Measurements from ENCODE around the gene CNIH1. TPM values are rescaled to one million over a fixed set of nuclear protein-coding genes. Genes with fewer than 3 reads are reported as not detected.
"Not testable (repeated sequence)": the region's sequence is repeated elsewhere in the genome, so short reads cannot be mapped to it uniquely, and the experiment has no call there.

Gene CNIH1
- total RNA-seq, 2 donors from 2014 or later: 73.5 to 79.1 TPM

GRCh38 chr14:54450535-54450934, 9.4 kb upstream of the CNIH1 start:
- Mint-ChIP-seq H3K27ac (no peak overlapping the region), H3K9me3 (no peaks in the 10 kb centered on the region), H3K36me3 (no peaks in the 10 kb centered on the region)
- ATAC-seq: peak; percentile 75 to 78
- DNase-seq (ENCODE audit: low spot score in 2 of 2): no peak

- Mint-ChIP-seq H3K27ac (no peak overlapping the region), H3K9me3 (no peaks in the 10 kb centered on the region), H3K36me3 (no peaks in the 10 kb centered on the region)
- DNase-seq (ENCODE audit: low spot score in 2 of 2) (no peak), ATAC-seq (peak; percentile 50 to 64)
Measured at GRCh38 chr14:54447231-54447692, 6.1 kb upstream of the CNIH1 start.

- no peak for DNase-seq (ENCODE audit: low spot score in 2 of 2)
- Mint-ChIP-seq H3K9me3 (no peaks in the 10 kb centered on the region), H3K36me3 (peaks cover 0 to 4% of the 10 kb centered on the region in 2 donors), H3K27ac (no peak overlapping the region)
- no peak for ATAC-seq
Measured at GRCh38 chr14:54446161-54446693, 5.1 kb upstream of the CNIH1 start.

- DNase-seq (ENCODE audit: low spot score in 2 of 2) (no peak), ATAC-seq (no peak)
- no peak overlapping the region for H3K27ac Mint-ChIP-seq
- H3K9me3 Mint-ChIP-seq: no peaks in the 10 kb centered on the region
- peaks cover 10 to 11% of the 10 kb centered on the region in 2 donors for H3K36me3 Mint-ChIP-seq
Measured at GRCh38 chr14:54444681-54445080, 3.5 kb upstream of the CNIH1 start.

GRCh38 chr14:54443981-54444380, 2.8 kb upstream of the CNIH1 start:
- DNase-seq (ENCODE audit: low spot score in 2 of 2) (no peak), ATAC-seq (no peak)
- Mint-ChIP-seq H3K36me3 (peaks cover 10 to 11% of the 10 kb centered on the region in 2 donors), H3K9me3 (no peaks in the 10 kb centered on the region), H3K27ac (no peak overlapping the region)

- DNase-seq (ENCODE audit: low spot score in 2 of 2); ATAC-seq; H3K27ac Mint-ChIP-seq; H3K9me3 Mint-ChIP-seq: not testable (repeated sequence)
- H3K36me3 Mint-ChIP-seq: peaks cover 11 to 17% of the 10 kb centered on the region in 2 donors
Measured at GRCh38 chr14:54442961-54443360, 1.8 kb upstream of the CNIH1 start.

- Mint-ChIP-seq H3K36me3 (peaks cover 23 to 31% of the 10 kb centered on the region in 2 donors), H3K27ac (peak overlapping the region; percentile 92 to 94), H3K9me3 (no peaks in the 10 kb centered on the region)
- ATAC-seq (no peak), DNase-seq (ENCODE audit: low spot score in 2 of 2) (no peak)
Measured at GRCh38 chr14:54440476-54440872, 700 bp downstream of the CNIH1 start.

- H3K36me3 Mint-ChIP-seq: peaks cover 24 to 33% of the 10 kb centered on the region in 2 donors
- ATAC-seq (no peak), DNase-seq (ENCODE audit: low spot score in 2 of 2) (no peak)
- no peaks in the 10 kb centered on the region for H3K9me3 Mint-ChIP-seq
- H3K27ac Mint-ChIP-seq: peak overlapping the region; percentile 92 to 94
Measured at GRCh38 chr14:54440037-54440436, 1.1 kb downstream of the CNIH1 start.

GRCh38 chr14:54438703-54439102, 2.5 kb downstream of the CNIH1 start:
- no peak for ATAC-seq
- Mint-ChIP-seq H3K9me3 (no peaks in the 10 kb centered on the region), H3K27ac (no peak overlapping the region), H3K36me3 (peaks cover 28 to 46% of the 10 kb centered on the region in 2 donors)
- DNase-seq (ENCODE audit: low spot score in 2 of 2): no peak

- H3K9me3 Mint-ChIP-seq; ATAC-seq; H3K27ac Mint-ChIP-seq; DNase-seq (ENCODE audit: low spot score in 2 of 2): not testable (repeated sequence)
- peaks cover 28 to 48% of the 10 kb centered on the region in 2 donors for H3K36me3 Mint-ChIP-seq
Measured at GRCh38 chr14:54437954-54438353, 3.2 kb downstream of the CNIH1 start.

- Mint-ChIP-seq H3K27ac (peak overlapping the region; percentile 86 to 93), H3K36me3 (peaks cover 23 to 55% of the 10 kb centered on the region in 2 donors), H3K9me3 (no peaks in the 10 kb centered on the region)
- DNase-seq (ENCODE audit: low spot score in 2 of 2): peak in 1 of 2 donors; percentile 21
- ATAC-seq: peak; percentile 97 to 98
Measured at GRCh38 chr14:54435500-54435981, 5.6 kb downstream of the CNIH1 start.

GRCh38 chr14:54428527-54428926, 12.6 kb downstream of the CNIH1 start:
- Mint-ChIP-seq H3K36me3 (peaks cover 6 to 44% of the 10 kb centered on the region in 2 donors), H3K27ac (peak overlapping the region; percentile 50 to 60), H3K9me3 (no peaks in the 10 kb centered on the region)
- no peak for DNase-seq (ENCODE audit: low spot score in 2 of 2)
- peak; percentile 78 to 86 for ATAC-seq

GRCh38 chr14:54427871-54428270, 13.3 kb downstream of the CNIH1 start:
- peaks cover 6 to 44% of the 10 kb centered on the region in 2 donors for H3K36me3 Mint-ChIP-seq
- H3K9me3 Mint-ChIP-seq: no peaks in the 10 kb centered on the region
- DNase-seq (ENCODE audit: low spot score in 2 of 2): no peak
- peak overlapping the region in 1 of 2 donors; percentile 60 for H3K27ac Mint-ChIP-seq
- no peak for ATAC-seq

- Mint-ChIP-seq H3K9me3 (no peaks in the 10 kb centered on the region), H3K36me3 (peaks cover 6 to 37% of the 10 kb centered on the region in 2 donors), H3K27ac (peak overlapping the region in 1 of 2 donors; percentile 1)
- ATAC-seq: no peak
- no peak for DNase-seq (ENCODE audit: low spot score in 2 of 2)
Measured at GRCh38 chr14:54425537-54426274, 15.5 kb downstream of the CNIH1 start.

GRCh38 chr14:54425068-54425467, 16.1 kb downstream of the CNIH1 start:
- Mint-ChIP-seq H3K27ac (no peak overlapping the region), H3K9me3 (no peaks in the 10 kb centered on the region), H3K36me3 (peaks cover 6 to 31% of the 10 kb centered on the region in 2 donors)
- ATAC-seq (no peak), DNase-seq (ENCODE audit: low spot score in 2 of 2) (no peak)

GRCh38 chr14:54424479-54424901, 16.7 kb downstream of the CNIH1 start:
- no peaks in the 10 kb centered on the region for H3K9me3 Mint-ChIP-seq
- H3K27ac Mint-ChIP-seq: peak overlapping the region in 1 of 2 donors; percentile 35
- no peak for DNase-seq (ENCODE audit: low spot score in 2 of 2)
- no peak for ATAC-seq
- H3K36me3 Mint-ChIP-seq: peaks cover 6 to 26% of the 10 kb centered on the region in 2 donors

GRCh38 chr14:54423991-54424390, 17.2 kb downstream of the CNIH1 start:
- DNase-seq (ENCODE audit: low spot score in 2 of 2) (no peak), ATAC-seq (peak in 1 of 2 donors; percentile 43)
- Mint-ChIP-seq H3K36me3 (peaks cover under 1 to 21% of the 10 kb centered on the region in 2 donors), H3K27ac (peak overlapping the region in 1 of 2 donors; percentile 35), H3K9me3 (no peaks in the 10 kb centered on the region)

Measured in activated naive CD4-positive, alpha-beta T cell treated with anti-CD3 and anti-CD28 coated beads, Interleukin-2, amount 50 U/mL, for 72 hours (primary cell).